ENCODE results near the gene CUX1. TPM values are rescaled to one million over a fixed set of nuclear protein-coding genes. Genes with fewer than 3 reads are reported as not detected.

The CUX1 gene
- total RNA-seq, 1 experiment from 2014 or later, result 54.8 TPM

DNA sequence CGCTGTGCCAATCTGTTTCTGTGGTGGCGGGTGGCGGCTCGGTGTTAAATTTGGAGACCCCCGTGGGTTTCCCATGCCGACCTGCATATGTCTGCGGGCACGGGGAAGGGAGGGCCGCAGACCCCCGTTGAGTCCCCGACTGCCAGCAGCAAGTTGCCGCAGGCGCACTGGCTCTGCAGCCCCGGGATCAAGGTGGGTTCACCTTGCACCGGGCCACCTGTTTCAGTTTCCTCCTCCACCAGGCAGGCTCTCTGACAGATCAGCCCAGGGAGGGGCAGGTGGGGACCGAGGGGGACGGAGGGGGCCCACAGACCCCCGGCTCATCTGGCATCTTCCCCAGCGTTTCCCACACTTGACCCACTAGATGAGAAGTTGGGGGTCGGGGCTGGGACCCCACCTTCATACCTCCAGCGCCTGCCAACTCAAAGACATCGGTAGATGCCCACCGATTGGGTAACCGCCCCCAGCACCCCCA, 95.9 kb downstream of the CUX1 start:
- Mint-ChIP-seq H3K4me1 (ENCODE audit: low read depth, unreplicated experiment) (no peaks in the 10 kb centered on the region), H3K4me3 (ENCODE audit: low read depth, unreplicated experiment) (no peak overlapping the region), H3K9me3 (ENCODE audit: low read depth, unreplicated experiment) (no peaks in the 10 kb centered on the region), H3K36me3 (ENCODE audit: insufficient read depth, unreplicated experiment) (peaks cover 8% of the 10 kb centered on the region), H3K27ac (ENCODE audit: unreplicated experiment) (no peak overlapping the region), H3K27me3 (ENCODE audit: unreplicated experiment) (no peaks in the 10 kb centered on the region)
- intact Hi-C loops (cut with micrococcal nuclease; ENCODE audit: unreplicated experiment), result no loop called here
- BruUV-seq (replicated peaks), result no TSS peak
- no peak for DNase-seq
- TF ChIP-seq, protein P1, sequence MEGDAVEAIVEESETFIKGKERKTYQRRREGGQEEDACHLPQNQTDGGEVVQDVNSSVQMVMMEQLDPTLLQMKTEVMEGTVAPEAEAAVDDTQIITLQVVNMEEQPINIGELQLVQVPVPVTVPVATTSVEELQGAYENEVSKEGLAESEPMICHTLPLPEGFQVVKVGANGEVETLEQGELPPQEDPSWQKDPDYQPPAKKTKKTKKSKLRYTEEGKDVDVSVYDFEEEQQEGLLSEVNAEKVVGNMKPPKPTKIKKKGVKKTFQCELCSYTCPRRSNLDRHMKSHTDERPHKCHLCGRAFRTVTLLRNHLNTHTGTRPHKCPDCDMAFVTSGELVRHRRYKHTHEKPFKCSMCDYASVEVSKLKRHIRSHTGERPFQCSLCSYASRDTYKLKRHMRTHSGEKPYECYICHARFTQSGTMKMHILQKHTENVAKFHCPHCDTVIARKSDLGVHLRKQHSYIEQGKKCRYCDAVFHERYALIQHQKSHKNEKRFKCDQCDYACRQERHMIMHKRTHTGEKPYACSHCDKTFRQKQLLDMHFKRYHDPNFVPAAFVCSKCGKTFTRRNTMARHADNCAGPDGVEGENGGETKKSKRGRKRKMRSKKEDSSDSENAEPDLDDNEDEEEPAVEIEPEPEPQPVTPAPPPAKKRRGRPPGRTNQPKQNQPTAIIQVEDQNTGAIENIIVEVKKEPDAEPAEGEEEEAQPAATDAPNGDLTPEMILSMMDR (IDR thresholded peaks at IDR 0.05; ENCODE audit: unreplicated experiment), result no peak
- CTCF ChIA-PET, result no interaction called here

DNA sequence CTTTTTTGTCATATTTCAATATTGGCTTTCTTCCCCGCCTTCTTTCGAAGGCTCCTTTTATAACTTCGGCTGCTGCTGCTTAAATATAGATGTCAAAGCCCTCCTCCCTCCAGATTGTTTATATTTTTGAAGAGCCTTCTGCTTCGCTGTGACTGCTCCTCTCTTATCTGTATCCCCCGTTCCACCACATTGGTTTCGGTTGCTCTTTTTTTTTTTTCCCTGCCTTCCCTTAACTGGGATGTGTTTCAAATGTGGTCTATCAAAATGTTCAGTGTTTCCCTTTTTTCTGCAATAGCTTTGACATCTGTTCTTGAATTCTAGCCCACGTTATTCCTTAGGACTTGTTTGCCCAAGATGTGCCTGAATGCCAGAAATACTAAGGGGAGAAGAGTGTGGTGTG, 96.4 kb downstream of the CUX1 start:
- no peaks in the 10 kb centered on the region for H3K27me3 Mint-ChIP-seq (ENCODE audit: unreplicated experiment)
- BruUV-seq (replicated peaks), result no TSS peak
- H3K27ac Mint-ChIP-seq (ENCODE audit: unreplicated experiment), result no peak overlapping the region

DNA sequence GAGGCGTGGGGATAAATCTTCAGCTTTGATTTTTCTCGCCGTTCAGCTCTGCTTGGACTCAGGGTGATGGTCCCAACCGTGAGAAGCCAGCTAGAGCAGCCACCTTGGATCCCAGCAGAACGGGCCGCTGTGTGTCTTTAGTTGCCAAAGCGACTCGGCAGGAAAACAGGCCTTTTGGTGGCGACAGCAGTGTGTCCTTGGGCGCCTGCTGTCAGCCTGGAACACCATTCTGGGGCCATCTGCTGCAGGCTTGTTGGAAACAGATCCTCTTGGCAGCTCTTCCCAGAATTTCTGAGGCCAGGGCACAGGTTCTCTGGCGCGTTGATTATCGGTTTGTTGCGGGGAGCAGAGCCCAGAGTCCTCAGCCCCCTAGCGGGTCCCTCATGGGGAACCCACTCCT, 97.6 kb downstream of the CUX1 start:
- DNase-seq, result no peak
- Mint-ChIP-seq H3K4me3 (ENCODE audit: low read depth, unreplicated experiment) (no peak overlapping the region), H3K27me3 (ENCODE audit: unreplicated experiment) (no peaks in the 10 kb centered on the region), H3K36me3 (ENCODE audit: insufficient read depth, unreplicated experiment) (peaks cover 12% of the 10 kb centered on the region), H3K27ac (ENCODE audit: unreplicated experiment) (no peak overlapping the region), H3K9me3 (ENCODE audit: low read depth, unreplicated experiment) (no peaks in the 10 kb centered on the region), H3K4me1 (ENCODE audit: low read depth, unreplicated experiment) (no peaks in the 10 kb centered on the region)
- TF ChIP-seq, protein P1 (IDR thresholded peaks at IDR 0.05; ENCODE audit: unreplicated experiment), result no peak
- BruUV-seq (replicated peaks), result no TSS peak
- intact Hi-C loops (cut with micrococcal nuclease; ENCODE audit: unreplicated experiment), result no loop called here
- CTCF ChIA-PET, result no interaction called here

More for the DNA sequence above, 96.4 kb downstream of the CUX1 start:
- Mint-ChIP-seq H3K9me3 (ENCODE audit: low read depth, unreplicated experiment) (no peaks in the 10 kb centered on the region), H3K4me3 (ENCODE audit: low read depth, unreplicated experiment) (no peak overlapping the region), H3K4me1 (ENCODE audit: low read depth, unreplicated experiment) (no peaks in the 10 kb centered on the region), H3K36me3 (ENCODE audit: insufficient read depth, unreplicated experiment) (peaks cover 8% of the 10 kb centered on the region)
- TF ChIP-seq, protein P1 (IDR thresholded peaks at IDR 0.05; ENCODE audit: unreplicated experiment), result no peak
- DNase-seq, result no peak
- CTCF ChIA-PET, result no interaction called here
- intact Hi-C loops (cut with micrococcal nuclease; ENCODE audit: unreplicated experiment), result no loop called here

DNA sequence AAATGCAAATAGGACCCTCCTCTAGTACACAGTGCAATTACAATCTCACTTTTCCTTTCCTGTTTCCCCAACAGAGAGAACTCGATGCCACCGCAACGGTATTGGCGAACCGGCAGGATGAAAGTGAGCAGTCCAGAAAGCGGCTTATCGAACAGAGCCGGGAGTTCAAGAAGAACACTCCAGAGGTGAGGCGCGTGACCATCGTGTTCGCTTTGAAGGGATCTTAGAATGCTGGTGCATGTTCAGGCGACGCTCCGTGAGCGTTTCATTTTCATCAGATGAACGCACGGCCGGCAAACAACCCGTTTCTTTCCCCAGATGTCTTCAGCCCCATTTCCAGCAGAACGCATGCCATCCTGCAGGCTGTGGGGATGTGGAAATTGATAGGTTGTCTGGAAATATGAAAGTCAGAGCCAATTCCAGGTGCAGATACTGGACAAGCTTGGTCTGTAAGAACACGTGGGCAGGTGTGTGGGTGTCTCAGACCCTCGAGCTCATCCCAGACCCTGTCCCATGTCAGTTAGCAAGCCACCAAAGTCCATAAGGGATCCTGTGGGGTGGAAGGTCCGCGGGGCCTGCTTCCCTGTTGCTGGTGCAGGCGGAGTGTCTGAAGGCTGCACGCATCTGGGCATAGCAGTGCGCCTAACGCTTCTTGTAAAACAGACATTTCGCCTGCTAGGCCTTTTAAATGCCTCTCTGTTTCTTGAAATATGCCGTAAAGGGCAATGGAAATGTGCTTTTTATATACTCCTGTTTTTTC, 98.8 kb downstream of the CUX1 start:
- TF ChIP-seq, protein P1 (IDR thresholded peaks at IDR 0.05; ENCODE audit: unreplicated experiment), result no peak
- CTCF ChIA-PET, result interaction anchor here (0.6 kb wide), 1 partner anchor 34 kb away, joined by 3 read pairs; no protein-coding TSS in a partner anchor

More for the DNA sequence above, 98.8 kb downstream of the CUX1 start:
- no peak overlapping the region for H3K27ac Mint-ChIP-seq (ENCODE audit: unreplicated experiment)
- DNase-seq, result no peak
- no peak overlapping the region for H3K4me3 Mint-ChIP-seq (ENCODE audit: low read depth, unreplicated experiment)
- H3K4me1 Mint-ChIP-seq (ENCODE audit: low read depth, unreplicated experiment), result no peaks in the 10 kb centered on the region
- intact Hi-C loops (cut with micrococcal nuclease; ENCODE audit: unreplicated experiment), result no loop called here
- no peaks in the 10 kb centered on the region for H3K27me3 Mint-ChIP-seq (ENCODE audit: unreplicated experiment)
- H3K9me3 Mint-ChIP-seq (ENCODE audit: low read depth, unreplicated experiment), result no peaks in the 10 kb centered on the region
- peaks cover 12% of the 10 kb centered on the region for H3K36me3 Mint-ChIP-seq (ENCODE audit: insufficient read depth, unreplicated experiment)
- no TSS peak for BruUV-seq (replicated peaks)
